OCI-LY1 (cell line): Measurements from ENCODE around the gene GRIP1.

ENCODE experiments used
- H2AFZ ChIP-seq: fragments of 200-600 bp; sonication (generic), shearing (Covaris generic); 2 replicates; pipeline ENCODE4 v1.6.0; 2014; ENCODE audit warnings: antibody characterized with exemption, mild to moderate bottlenecking, low read length
- H3F3A ChIP-seq: fragments of 200-600 bp; sonication (generic), shearing (Covaris generic); 2 replicates; pipeline ENCODE4 v1.6.0; 2014; ENCODE audit warnings: mild to moderate bottlenecking, antibody characterized with exemption, low read length, moderate library complexity; ENCODE audit not compliant: insufficient read depth
- H3K27ac ChIP-seq: fragments of 200-600 bp; sonication (generic); 2 replicates; pipeline ENCODE4 v1.5.1; 2014; ENCODE audit warnings: low read length, mixed run types, mild to moderate bottlenecking, low read depth; ENCODE audit not compliant: poor library complexity, severe bottlenecking
- H3K27me3 ChIP-seq: fragments of 200-600 bp; sonication (generic); 2 replicates; pipeline ENCODE4 v1.6.0; 2014; ENCODE audit warnings: antibody characterized with exemption, mild to moderate bottlenecking, low read length, moderate library complexity; ENCODE audit not compliant: insufficient read depth
- H3K36me3 ChIP-seq: fragments of 200-600 bp; sonication (generic); 2 replicates; pipeline ENCODE4 v1.6.1; 2014; ENCODE audit warnings: mild to moderate bottlenecking, antibody characterized with exemption, low read length, moderate library complexity, mixed read lengths; ENCODE audit not compliant: insufficient read depth
- H3K4me1 ChIP-seq: fragments of 200-600 bp; sonication (generic); 2 replicates; pipeline ENCODE4 v1.5.1; 2014; ENCODE audit warnings: mild to moderate bottlenecking, low read length, moderate library complexity; ENCODE audit not compliant: insufficient read depth, severe bottlenecking
- H3K4me2 ChIP-seq: fragments of 200-600 bp; sonication (generic), shearing (Covaris generic); 2 replicates; pipeline ENCODE4 v1.6.1; 2014; ENCODE audit warnings: low read length
- H3K4me3 ChIP-seq: fragments of 200-600 bp; sonication (generic); 2 replicates; pipeline ENCODE4 v1.5.1; 2014; ENCODE audit warnings: low read length, low read depth, mild to moderate bottlenecking, mixed read lengths; ENCODE audit not compliant: poor library complexity, severe bottlenecking
- H3K79me2 ChIP-seq: fragments of 200-600 bp; shearing (Covaris generic); 2 replicates; pipeline ENCODE4 v1.6.1; 2016; ENCODE audit warnings: mixed run types, low read length, mixed read lengths; ENCODE audit not compliant: insufficient read depth
- H3K9ac ChIP-seq: fragments of 200-600 bp; sonication (generic), shearing (Covaris generic); 2 replicates; pipeline ENCODE4 v1.6.1; 2014; ENCODE audit warnings: mild to moderate bottlenecking, low read length, mixed read lengths
- H3K9me2 ChIP-seq: fragments of 200-600 bp; sonication (generic), shearing (Covaris generic); 2 replicates; pipeline ENCODE4 v1.6.1; 2014; ENCODE audit warnings: low read depth, mild to moderate bottlenecking, low read length, mixed read lengths
- H3K9me3 ChIP-seq: fragments of 200-600 bp; shearing (Covaris generic); 2 replicates; pipeline ENCODE4 v1.6.1; 2014; ENCODE audit warnings: low read length, mixed read lengths
- H4K20me1 ChIP-seq: fragments of 200-600 bp; sonication (generic), shearing (Covaris generic); 2 replicates; pipeline ENCODE4 v1.6.0; 2016; ENCODE audit warnings: mild to moderate bottlenecking, low read length; ENCODE audit not compliant: insufficient read depth
- CTCF ChIP-seq: fragments of 200-600 bp; sonication (generic), shearing (Covaris generic); IDR thresholded peaks from 2 replicates; pipeline ENCODE4 v1.5.1; 2017; ENCODE audit warnings: mild to moderate bottlenecking, antibody characterized with exemption, low read length, moderate library complexity, mixed read lengths
- EZH2 ChIP-seq: fragments of 200-600 bp; sonication (generic), shearing (Covaris generic); IDR thresholded peaks from 2 replicates; pipeline ENCODE4 v1.8.0; 2017; ENCODE audit warnings: borderline replicate concordance, mixed run types, mild to moderate bottlenecking, antibody characterized with exemption, low read length, moderate library complexity, mixed read lengths

GRIP1 gene

GRCh38 chr12:66678338-66679275 is at the start of gene GRIP1:
Gene GRIP1, minus strand, starts transcription at chr12:66679076. Its CDS starts 172 bp downstream, at chr12:66678904.
- Histone ChIP-seq H4K20me1 (no peaks in the 10 kb centered on the region), H3K4me1 (peaks cover 11% of the 10 kb centered on the region), H3K9me3 (no peaks in the 10 kb centered on the region), H3K36me3 (no peaks in the 10 kb centered on the region), H3K4me2 (no peak within 1 kb of the TSS), H3F3A (no peaks in the 10 kb centered on the region), H3K27me3 (no peaks in the 10 kb centered on the region), H3K9me2 (no peaks in the 10 kb centered on the region), H3K27ac (no peak within 1 kb of the TSS), H3K9ac (no peak within 1 kb of the TSS), H3K79me2 (no peaks in the 10 kb centered on the region), H2AFZ (no peak within 1 kb of the TSS), H3K4me3 (no peak within 1 kb of the TSS)
- TF ChIP-seq EZH2: no peak
- TF ChIP-seq CTCF: no peak

- no peaks in the 10 kb centered on the region for H3K9me3 ChIP-seq
- H3K9me2 ChIP-seq: no peaks in the 10 kb centered on the region
- H3K27me3 ChIP-seq: 0 out of 2 replicates have a peak, but pooled peaks cover 3% of the 10 kb centered on the region
- no peaks in the 10 kb centered on the region for H3K36me3 ChIP-seq
- no peaks in the 10 kb centered on the region for H3K4me1 ChIP-seq
- H3K27ac ChIP-seq: no peak overlapping the region
- H3K4me2 ChIP-seq: no peak overlapping the region
- TF ChIP-seq CTCF: no peak
- no peak for TF ChIP-seq EZH2
- H3K79me2 ChIP-seq: no peaks in the 10 kb centered on the region
- no peak overlapping the region for H3K4me3 ChIP-seq
- no peaks in the 10 kb centered on the region for H3F3A ChIP-seq
- no peak overlapping the region for H2AFZ ChIP-seq
- H3K9ac ChIP-seq: no peak overlapping the region
- H4K20me1 ChIP-seq: no peaks in the 10 kb centered on the region
Observed at GRCh38 chr12:66726556-66726955, 47.7 kb upstream of the GRIP1 start.

GRCh38 chr12:66725031-66725430 is 46.2 kb upstream of the GRIP1 start:
- TF ChIP-seq CTCF: no peak
- TF ChIP-seq EZH2: no peak
- H3K9me3 ChIP-seq: no peaks in the 10 kb centered on the region
- no peaks in the 10 kb centered on the region for H3K4me1 ChIP-seq
- H3K4me2 ChIP-seq: no peak overlapping the region
- H2AFZ ChIP-seq: no peak overlapping the region
- no peak overlapping the region for H3K4me3 ChIP-seq
- no peaks in the 10 kb centered on the region for H3F3A ChIP-seq
- H3K9ac ChIP-seq: no peak overlapping the region
- H3K27me3 ChIP-seq: no peaks in the 10 kb centered on the region
- no peaks in the 10 kb centered on the region for H3K79me2 ChIP-seq
- H4K20me1 ChIP-seq: no peaks in the 10 kb centered on the region
- no peak overlapping the region for H3K27ac ChIP-seq
- H3K9me2 ChIP-seq: no peaks in the 10 kb centered on the region
- H3K36me3 ChIP-seq: no peaks in the 10 kb centered on the region
